HL-60 (cell line): Measurements from ENCODE around the gene KCNQ1.

Experiments
- DNase-seq, 2 experiments: peaks; one replicate each; pipeline ENCODE4 v3.0.0-alpha.2; 2010 to 2020; ENCODE audit warnings: low read depth in 1 of 2, low spot score in 1 of 2
- H3K27ac ChIP-seq: fragments of 250-450 bp; sonication (Bioruptor Pico); replicated peaks from 2 replicates; pipeline ENCODE4 v1.5.1; 2020; ENCODE audit warnings: mild to moderate bottlenecking, moderate library complexity
- H3K27me3 ChIP-seq: fragments of 250-450 bp; sonication (Bioruptor Pico); 2 replicates; pipeline ENCODE4 v1.5.1; 2021; ENCODE audit warnings: mild to moderate bottlenecking, moderate library complexity; ENCODE audit not compliant: insufficient read depth, poor library complexity, severe bottlenecking
- H3K4me3 ChIP-seq: replicated peaks from 2 replicates; pipeline ENCODE4 v1.5.1; 2011; ENCODE audit warnings: mild to moderate bottlenecking, control low read depth, low read length; ENCODE audit not compliant: insufficient read depth
- CTCF ChIP-seq: IDR thresholded peaks from one replicate; pipeline ENCODE4 v1.5.1; 2011; ENCODE audit warnings: low read length, control low read depth, inconsistent platforms; ENCODE audit not compliant: insufficient read depth
- GABPA ChIP-seq: IDR thresholded peaks from 2 replicates; pipeline ENCODE4 v1.6.1; 2012; ENCODE audit warnings: low read depth
- POLR2AphosphoS5 ChIP-seq: IDR thresholded peaks from 2 replicates; pipeline ENCODE4 v1.6.1; 2012; ENCODE audit warnings: low read depth
- REST ChIP-seq: IDR thresholded peaks from 2 replicates; pipeline ENCODE4 v1.6.1; 2012; ENCODE audit warnings: low read depth; ENCODE audit not compliant: insufficient replicate concordance
- SPI1 ChIP-seq: IDR thresholded peaks from 2 replicates; pipeline ENCODE4 v1.6.1; 2012; ENCODE audit warnings: low read depth, mild to moderate bottlenecking, borderline replicate concordance

The KCNQ1 gene

GRCh38 chr11:2844996-2845395 is 400.2 kb downstream of the KCNQ1 start:
- no peaks in the 10 kb centered on the region for H3K27me3 ChIP-seq
- TF ChIP-seq CTCF (no peak), SPI1 (no peak), REST (no peak), GABPA (no peak), POLR2AphosphoS5 (no peak)
- no peak overlapping the region for H3K27ac ChIP-seq
- H3K4me3 ChIP-seq = no peak overlapping the region
- no peak for DNase-seq

- Histone ChIP-seq H3K4me3 (no peak overlapping the region), H3K27ac (no peak overlapping the region), H3K27me3 (no peaks in the 10 kb centered on the region)
- no peak for TF ChIP-seq GABPA
- no peak for TF ChIP-seq REST
- TF ChIP-seq SPI1 = no peak
- no peak for TF ChIP-seq POLR2AphosphoS5
- no peak for TF ChIP-seq CTCF
- no peak for DNase-seq
Measured at GRCh38 chr11:2846056-2846455, 401.2 kb downstream of the KCNQ1 start.

- no peak overlapping the region for H3K27ac ChIP-seq
- DNase-seq = no peak
- no peak overlapping the region for H3K4me3 ChIP-seq
- H3K27me3 ChIP-seq = no peaks in the 10 kb centered on the region
- TF ChIP-seq SPI1 (no peak), POLR2AphosphoS5 (no peak), REST (no peak), CTCF (no peak), GABPA (no peak)
Measured at GRCh38 chr11:2846470-2846869, 401.7 kb downstream of the KCNQ1 start.
